HG03025 (cell line): ENCODE measurements around the gene TRIM60.
"Not testable (repeated sequence)": the region's sequence is repeated elsewhere in the genome, so short reads cannot be mapped to it uniquely, and the experiment has no call there.

ENCODE experiments used
- ATAC-seq: cut with Tn5 transposase; IDR thresholded peaks from one replicate; pipeline ENCODE4 v1.9.1; 2021; ENCODE audit warnings: mild to moderate bottlenecking, moderate library complexity; ENCODE audit not compliant: unreplicated experiment, low FRiP score

The TRIM60 gene

DNA sequence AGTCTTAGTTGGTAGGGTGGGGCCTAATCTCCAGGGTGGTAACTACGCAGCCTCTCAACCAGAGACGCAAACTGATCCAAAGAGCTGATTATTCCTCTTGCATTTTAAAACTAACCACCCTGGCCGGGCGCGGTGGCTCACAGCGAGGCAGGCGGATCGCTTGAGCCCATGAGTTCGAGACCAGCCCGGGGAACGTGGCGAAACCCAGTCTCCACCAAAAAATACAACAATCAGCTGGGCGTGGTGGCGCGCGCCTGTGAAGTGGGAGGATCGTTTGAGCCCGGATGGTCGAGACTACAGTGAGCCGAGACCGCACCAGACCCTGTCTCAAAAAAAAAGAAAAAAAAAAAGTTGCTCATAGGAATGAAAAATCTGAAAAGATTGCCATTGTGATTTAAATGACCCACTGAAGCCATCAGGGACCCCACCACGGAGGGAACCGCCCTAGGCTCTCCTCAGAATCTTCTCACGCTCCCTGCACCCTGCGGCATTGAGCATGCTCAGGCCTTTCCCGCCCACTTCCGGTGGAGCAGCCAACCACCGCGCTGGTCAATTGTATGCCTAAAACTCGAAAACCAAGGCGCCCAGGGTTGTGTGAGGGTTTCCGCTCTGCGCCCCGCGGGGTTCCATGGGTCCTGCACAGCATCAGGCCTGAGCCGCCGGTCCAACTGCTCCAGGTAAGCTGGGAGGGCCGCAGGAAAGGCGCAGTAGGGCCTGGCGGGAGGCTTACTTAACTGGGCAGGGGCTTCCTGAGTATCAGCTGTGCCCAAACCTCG lies at the start of gene TRIM60:
Gene TRIM60, plus strand, starts transcription at position 564 of the 776 bp plus-strand sequence. CDS start 8,074 bp downstream, outside the sequence.
- no peak for ATAC-seq

DNA sequence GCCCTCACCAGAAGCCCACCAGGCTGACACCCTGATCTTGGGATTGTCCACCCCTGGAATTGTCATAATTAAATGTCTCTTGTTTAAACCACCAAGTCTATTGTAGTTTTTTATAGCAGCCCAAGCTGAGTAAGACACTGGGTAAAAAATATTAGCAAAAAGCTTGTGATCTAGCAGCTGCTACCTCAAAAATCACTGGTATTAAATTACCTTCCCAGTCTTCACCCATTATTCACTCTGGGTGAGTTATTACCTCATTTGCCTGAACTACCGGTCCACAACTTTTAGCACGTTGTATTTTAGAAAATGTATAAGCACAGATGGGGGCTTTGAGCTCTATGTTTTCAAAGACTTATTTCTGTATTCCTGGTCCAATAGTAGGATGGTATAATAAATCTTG lies 42.3 kb upstream of the TRIM60 start:
- no peak for ATAC-seq

DNA sequence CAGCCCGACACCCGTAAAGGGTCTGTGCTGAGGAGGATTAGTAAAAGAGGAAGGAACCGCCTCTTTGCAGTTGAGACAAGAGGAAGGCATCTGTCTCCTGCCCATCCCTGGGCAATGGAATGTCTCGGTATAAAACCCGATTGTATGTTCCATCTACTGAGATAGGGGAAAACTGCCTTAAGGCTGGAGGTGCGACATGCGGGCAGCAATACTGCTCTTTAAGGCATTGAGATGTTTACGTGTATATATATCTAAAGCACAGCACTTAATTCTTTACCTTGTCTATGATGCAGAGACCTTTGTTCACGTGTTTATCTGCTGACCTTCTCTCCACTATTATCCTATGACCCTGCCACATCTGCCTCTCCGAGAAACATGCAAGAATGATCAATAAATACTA lies 41.0 kb upstream of the TRIM60 start:
- ATAC-seq, result not testable (repeated sequence)

DNA sequence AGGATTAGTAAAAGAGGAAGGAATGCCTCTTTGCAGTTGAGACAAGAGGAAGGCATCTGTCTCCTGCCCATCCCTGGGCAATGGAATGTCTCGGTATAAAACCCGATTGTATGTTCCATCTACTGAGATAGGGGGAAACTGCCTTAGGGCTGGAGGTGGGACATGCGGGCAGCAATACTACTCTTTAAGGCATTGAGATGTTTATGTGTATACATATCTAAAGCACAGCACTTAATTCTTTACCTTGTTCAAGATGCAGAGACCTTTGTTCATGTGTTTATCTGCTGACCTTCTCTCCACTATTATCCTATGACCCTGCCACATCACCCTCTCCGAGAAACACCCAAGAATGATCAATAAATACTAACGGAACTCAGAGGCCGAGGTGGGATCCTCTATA lies 35.7 kb upstream of the TRIM60 start:
- ATAC-seq, result not testable (repeated sequence)

DNA sequence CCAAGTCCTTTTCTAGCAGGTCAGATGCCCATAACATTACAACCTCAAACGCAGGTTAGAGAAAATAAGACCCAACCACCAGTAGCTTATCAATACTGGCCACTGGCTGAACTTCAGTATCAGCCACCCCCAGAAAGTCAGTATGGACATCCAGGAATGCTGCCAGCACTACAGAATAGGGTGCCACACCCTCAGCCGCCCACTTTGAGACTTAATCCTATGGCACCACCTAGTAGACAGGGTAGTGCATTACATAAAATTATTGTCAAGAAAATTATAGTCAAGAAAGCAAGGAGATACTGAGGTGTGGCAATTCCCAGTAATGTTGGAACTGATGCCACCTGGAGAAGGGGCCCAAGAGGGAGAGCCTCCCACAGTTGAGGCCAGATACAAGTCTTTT lies 34.5 kb upstream of the TRIM60 start:
- ATAC-seq, result no peak

DNA sequence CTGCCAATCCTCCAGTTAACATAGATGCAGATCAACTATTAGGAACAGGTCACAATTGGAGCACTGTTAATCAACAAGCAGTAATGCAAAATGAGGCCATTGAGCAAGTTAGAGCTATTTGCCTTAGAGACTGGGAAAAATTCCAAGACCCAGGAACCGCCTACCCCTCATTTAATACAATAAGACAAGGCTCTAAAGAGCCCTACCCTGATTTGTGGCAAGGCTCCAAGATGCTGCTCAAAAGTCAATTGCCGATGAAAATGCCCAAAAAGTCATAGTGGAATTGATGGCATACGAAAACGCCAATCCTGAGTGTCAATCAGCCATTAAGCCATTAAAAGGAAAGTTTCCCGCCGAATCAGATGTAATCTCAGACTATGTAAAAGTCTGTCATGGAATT lies 33.9 kb upstream of the TRIM60 start:
- no peak for ATAC-seq

DNA sequence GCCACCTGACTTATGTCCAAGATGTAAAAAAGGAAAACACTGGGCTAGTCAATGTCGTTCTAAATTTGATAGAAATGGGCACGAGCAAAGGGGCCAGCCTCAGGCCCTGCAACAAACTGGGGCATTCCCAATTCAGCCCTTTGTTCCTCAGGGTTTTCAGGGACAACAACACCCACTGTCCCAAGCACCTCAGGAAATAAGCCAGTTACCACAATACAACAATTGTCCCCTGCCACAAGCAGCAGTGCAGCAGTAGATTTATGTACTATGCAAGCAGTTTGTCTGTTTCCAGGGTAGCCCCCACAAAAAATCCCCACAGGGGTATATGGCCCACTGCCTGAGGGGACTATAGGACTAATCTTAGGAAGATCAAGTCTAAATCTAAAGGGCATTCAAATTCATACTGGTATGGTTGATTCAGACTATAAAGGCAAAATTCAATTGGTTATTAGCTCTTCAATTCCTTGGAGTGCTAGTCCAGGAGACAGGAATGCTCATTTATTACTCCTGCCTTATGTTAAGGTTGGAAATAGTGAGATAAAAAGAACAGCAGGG lies 33.2 kb upstream of the TRIM60 start:
- not testable (repeated sequence) for ATAC-seq

DNA sequence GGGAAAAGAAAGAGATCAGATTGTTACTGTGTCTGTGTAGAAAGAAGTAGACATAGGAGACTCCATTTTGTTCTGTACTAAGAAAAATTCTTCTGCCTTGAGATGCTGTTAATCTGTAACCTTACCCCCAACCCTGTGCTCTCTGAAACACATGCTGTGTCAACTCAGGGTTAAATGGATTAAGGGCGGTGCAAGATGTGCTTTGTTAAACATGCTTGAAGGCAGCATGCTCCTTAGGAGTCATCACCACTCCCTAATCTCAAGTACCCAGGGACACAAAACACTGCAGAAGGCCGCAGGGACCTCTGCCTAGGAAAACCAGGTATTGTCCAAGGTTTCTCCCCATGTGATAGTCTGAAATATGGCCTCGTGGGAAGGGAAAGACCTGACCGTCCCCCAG lies 29.8 kb upstream of the TRIM60 start:
- not testable (repeated sequence) for ATAC-seq

DNA sequence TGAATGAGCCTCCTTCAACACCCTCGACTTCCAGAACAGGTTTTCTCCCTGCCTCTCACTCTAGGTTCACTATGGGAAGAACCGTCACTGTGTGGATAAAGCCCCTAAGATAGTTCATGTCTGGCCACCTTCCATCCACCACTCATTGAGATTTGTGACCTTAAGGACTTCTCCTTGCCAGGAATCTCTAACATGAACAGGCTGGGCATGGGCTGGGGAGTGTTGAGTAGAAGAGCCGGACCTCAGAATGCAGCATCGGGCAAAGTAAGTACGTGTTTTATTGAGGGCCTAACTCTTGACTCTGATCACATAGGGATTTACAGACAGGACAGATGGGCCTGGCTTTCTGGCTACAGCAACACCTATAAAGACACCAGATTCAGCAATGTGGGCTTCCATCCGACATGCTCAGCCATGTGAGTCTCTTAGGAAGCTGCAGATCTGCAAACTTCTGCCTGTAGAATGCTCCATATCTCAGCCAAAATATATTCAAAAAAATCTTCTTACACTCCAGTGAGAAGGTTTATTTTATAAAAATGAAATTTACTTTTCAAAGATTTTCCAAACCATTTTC lies 26.4 kb upstream of the TRIM60 start:
- no peak for ATAC-seq

DNA sequence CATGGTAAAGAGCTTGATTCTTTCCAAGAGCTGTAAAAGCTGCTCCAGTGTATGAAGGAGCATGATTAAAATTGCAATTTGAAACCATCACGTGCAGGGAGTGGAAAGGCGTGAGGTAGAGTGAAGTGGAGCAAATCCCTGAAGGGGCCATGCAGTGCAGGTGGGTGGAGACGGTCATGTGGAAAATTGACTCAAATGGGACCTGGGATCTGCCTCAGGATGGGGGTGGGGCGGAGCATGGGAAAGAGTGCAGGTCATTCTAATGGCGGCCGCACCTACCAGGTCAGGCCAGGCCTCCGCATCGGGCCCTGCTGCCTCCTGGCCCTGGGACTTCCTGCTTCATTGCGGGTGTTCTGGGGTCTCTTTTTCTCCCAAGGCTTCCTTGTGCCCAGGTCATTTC lies 25.3 kb upstream of the TRIM60 start:
- no peak for ATAC-seq

DNA sequence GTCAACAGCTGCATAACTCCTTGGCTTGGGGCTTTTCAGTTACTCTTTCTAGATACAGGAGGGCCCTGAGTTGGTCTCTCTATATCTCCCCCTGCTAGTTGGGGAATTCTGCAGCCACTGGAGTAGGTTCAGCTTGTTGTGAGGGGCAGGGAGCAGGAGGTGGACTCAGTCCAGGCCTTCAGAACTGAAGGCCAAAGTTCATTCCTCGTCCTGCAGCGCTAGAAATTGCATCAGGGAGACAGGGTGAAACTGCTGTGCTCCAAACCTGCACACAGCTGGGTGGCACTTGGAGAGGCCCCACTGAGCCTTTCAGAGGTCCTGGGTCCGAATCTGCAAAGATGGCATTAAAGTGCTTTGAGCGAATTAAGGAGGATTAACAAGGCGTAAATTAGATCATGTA lies 24.9 kb upstream of the TRIM60 start:
- no peak for ATAC-seq

DNA sequence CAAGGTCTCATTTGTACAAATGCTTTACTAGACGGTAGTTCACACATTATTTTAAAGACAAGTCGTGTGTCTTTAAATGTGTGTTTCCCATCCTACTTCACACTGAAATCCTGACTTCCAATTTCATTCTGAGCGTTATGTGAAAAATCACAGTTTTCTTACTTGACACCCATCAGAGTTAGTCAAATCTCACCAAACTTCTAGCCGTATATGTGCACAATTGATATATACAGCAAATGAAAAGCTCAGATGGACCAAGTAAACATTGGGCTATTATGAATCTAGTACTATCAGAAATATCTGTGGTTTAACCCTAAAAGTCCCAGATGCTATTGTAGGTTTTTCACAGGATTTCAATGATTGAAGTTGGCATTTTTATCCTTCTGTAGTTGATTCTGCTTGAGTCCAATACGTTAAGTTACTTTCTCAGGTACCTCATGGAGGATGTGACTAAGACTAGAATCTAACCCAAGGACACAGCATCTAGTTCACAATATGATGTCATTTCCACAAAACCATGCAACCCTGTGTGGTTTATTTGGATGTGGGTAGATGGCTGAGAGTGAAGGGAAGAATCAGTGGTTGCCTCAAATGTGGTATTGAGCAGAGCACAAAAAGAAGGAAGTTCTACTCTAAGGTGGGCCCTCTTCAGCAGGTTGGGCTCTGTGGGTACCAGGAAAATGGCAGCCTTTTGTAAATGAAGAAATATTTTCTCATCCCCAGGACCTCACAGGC lies 22.1 kb upstream of the TRIM60 start:
- ATAC-seq, result no peak

DNA sequence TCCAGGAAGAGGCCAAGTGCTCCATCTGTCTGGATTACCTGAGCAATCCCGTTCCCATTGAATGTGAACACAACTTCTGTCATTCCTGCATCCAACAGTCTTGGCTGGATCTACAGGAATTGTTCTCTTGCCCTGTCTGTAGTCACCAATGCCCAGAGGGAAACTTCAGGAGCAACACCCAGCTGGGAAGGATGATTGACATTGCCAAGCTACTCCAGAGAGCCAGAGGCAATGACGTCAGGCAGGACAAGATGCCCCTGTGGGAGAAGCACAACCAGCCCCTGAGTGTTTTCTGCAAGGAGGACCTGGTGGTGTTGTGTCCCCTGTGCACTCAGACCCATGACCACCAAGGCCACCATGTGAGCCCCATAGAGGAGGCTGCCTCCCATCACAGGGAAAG lies 21.3 kb upstream of the TRIM60 start:
- no peak for ATAC-seq

DNA sequence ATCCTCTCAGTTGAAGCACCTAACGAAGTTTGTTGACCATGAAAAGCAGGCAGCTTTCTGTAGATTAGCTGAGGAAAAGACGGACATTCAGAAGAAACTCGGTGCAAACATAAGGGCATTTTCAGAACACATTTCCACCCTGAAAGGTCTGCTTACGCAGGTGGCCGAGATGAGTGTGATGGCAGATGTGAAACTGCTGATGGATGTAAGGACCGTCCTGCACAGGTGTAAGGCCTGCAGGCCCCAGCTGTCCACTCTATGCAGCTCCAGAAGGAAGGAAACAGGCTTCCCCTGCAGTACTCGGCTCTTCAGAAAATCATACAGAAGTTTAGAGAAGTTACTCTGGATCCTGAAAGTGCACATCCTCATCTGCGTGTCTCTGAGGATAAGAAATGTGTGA lies 20.8 kb upstream of the TRIM60 start:
- no peak for ATAC-seq

DNA sequence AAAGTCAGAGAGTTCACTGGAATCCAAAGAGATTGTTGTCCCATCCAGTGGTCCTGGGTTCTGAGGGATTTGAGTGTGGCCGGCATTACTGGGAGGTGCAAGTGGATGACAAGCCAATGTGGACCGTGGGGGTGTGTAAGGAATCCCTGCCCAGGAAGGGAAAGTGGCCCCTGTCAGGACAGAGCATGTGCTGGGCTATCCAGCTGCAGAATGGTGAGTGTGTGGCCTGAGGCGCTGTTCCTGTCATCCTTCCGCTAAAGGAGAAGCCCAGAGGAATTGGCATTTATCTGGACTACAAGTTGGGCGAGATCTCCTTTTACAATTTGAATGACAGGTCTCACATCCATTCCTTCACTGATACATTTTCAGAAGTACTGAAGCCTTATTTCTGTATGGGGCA lies 20.4 kb upstream of the TRIM60 start:
- no peak for ATAC-seq

DNA sequence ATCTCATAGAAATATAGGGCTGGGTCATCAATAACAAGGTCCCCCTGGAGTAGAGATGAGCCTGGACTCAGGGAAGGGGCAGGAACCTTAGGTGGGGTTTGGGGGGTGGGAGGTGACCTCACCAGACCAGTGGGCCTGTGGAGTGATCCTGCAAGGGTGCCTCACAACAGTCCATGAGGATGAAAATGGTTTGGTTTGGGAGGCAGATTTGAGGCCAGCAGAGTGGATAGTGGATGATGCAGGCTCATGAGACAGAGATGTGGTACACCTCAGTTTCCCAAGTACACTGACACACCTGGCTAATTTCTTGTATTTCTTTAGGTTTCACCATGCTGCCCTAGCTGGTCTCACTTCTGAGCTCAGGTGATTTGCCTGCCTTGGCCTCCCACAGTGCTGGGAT lies 18.1 kb upstream of the TRIM60 start:
- ATAC-seq, result no peak

DNA sequence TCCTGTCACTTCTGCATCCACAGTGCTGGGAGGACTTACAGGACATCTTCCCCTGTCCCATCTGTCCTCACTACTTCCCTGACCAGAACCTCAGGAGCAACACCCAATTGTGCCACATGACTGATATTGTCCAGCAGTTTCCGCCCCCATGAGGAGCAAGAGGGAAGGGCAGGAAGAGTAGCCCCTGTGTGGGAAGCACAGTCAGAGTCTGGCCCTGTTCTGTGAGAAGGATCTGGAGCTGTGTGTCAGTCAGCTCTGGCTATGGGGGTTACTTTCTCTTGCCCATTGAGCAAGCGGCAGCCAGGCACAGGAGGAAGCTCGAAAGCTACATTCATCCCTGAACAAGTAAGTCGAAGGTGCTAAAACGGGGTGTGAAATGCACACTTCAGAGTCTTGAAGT lies 14.8 kb upstream of the TRIM60 start:
- ATAC-seq, result no peak

DNA sequence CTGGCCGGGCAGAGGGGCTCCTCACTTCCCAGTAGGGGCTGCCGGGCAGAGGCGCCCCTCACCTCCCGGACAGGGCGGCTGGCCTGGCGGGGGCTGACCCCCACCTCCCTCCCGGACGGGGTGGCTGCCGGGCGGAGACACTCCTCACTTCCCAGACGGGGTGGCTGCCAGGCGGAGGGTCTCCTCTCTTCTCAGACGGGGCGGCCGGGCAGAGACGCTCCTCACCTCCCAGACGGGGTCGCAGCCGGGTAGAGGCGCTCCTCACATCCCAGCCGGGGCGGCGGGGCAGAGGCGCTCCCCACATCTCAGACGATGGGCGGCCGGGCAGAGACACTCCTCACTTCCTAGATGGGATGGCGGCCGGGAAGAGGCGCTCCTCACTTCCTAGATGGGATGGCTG lies 11.8 kb upstream of the TRIM60 start:
- not testable (repeated sequence) for ATAC-seq

DNA sequence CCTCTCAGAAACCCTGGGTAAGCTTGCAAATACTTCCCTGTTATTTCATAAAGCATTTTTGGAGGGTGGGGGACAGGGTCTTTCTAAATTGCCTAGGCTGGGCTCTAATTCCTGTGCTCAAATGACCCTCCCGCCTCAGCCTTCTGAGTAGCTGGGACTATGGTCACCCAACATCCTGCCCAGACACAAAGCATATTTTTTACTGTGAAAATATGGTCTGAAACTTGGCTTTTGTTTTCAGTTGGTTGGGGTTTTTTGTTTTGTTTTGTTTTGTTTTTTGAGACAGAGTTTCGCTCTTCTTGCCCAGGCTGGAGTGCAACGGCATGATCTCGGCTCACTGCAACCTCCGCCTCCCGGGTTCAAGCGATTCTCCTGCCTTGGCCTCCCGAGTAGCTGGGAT lies 6.0 kb upstream of the TRIM60 start:
- ATAC-seq, result not testable (repeated sequence)

DNA sequence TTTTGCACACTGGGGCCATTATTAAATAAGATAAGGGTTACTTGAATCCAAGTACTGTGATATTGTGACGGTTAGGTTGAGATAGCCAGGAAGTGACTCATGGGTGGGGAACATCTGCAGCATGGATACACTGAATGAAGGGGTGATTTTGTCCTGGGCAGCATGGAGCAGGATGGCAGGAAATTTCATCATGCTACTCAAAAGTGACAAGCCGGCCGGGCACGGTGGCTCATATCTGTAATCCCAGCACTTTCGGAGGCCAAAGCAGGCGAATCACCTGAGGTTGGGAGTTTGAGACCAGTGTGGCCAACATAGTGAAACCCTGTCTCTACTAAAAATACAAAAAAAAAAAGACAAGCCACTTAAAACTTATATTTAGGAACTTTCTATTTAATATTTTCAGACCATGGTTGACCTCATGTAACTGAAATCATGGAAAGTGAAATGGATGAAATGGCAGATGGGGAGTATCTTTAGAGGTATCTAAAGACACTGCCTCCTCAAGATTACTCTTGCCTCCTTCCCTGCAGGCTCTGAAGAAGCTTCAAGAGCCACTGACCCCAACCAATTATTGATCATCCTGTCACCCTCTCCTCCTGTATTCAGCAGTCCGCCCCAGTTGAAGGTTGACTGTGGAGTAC lies 3.9 kb upstream of the TRIM60 start:
- ATAC-seq, result no peak

DNA sequence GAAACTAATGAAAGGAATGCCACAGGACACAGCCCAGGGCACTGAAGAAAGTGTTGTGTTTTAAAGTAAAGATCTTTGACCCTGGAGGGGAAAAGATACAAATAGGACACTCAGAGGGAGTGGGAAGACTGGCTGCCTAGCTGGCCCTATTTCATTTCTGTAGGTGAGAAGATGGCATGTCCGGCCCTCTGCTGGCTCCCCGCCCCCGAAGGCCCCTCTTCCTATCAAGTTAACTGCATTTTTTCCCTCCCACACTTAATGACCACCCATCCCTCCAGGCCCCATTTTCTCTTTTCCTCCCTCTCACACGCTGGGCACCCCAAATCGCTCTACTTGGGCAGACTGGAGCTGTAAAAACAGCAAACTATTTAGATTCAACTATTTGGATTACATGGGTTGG lies 16.4 kb downstream of the TRIM60 start:
- ATAC-seq, result no peak
